ENCODE data around the gene MTA3. TPM values are rescaled to one million over a fixed set of nuclear protein-coding genes. Genes with fewer than 3 reads are reported as not detected.

MTA3 gene
- total RNA-seq, 1 donor from 2014 or later, result 37.0 TPM

GRCh38 chr2:42762823-42763804, 194.7 kb downstream of the MTA3 start:
- no peak for DNase-seq

DNA sequence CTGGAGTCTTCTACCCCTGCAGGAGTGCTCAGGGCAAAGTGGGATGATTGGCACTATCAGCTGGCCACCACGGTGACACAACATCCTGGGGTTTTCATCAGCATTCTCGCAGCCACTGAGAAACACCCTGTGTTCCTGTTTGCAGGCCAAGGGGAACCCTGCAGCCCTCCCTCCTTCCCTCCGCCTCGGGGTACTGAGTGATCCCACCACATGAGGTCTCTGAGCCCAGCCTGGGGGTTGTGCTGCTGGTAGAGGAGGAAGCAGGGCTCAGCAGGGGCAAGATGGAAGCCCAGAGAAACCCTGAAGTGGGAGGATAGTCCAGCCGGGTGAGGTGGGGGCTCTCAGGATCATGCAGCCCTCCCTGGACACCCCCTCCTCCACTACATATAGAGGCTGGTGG, 195.7 kb downstream of the MTA3 start, which contains the start of gene OXER1:
TSS of gene OXER1 (minus strand) at position 40 of the 400 bp plus-strand sequence. CDS start 73 bp downstream, outside the sequence.
- DNase-seq, result no peak

DNA sequence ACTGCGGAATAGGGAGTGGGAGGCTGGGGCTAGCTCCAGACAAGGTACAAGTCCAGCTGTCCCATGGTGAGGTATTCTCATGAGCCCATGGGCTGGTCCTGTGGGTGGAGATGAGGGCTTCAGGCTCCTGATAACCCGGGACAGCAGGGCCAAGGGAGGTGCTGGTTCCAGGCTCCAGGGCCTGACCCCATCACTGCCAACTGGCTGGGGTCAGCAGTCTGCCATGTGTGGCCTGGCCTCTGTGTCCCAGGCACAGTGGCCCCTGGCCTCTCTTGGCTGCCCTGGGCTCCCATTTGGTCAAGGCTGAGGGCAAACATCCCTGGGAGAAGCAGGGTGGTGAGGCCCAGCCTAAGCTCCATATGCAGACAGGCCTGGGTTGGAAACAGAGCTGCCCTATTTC, 196.5 kb downstream of the MTA3 start:
- no peak for DNase-seq

GRCh38 chr2:42765686-42766085, 197.3 kb downstream of the MTA3 start:
- DNase-seq, result no peak

GRCh38 chr2:42767080-42767898, 198.9 kb downstream of the MTA3 start:
- no peak for DNase-seq

GRCh38 chr2:42767899-42768705, 199.7 kb downstream of the MTA3 start:
- no peak for DNase-seq

GRCh38 chr2:42768706-42769256, 200.3 kb downstream of the MTA3 start:
- no peak for DNase-seq

DNA sequence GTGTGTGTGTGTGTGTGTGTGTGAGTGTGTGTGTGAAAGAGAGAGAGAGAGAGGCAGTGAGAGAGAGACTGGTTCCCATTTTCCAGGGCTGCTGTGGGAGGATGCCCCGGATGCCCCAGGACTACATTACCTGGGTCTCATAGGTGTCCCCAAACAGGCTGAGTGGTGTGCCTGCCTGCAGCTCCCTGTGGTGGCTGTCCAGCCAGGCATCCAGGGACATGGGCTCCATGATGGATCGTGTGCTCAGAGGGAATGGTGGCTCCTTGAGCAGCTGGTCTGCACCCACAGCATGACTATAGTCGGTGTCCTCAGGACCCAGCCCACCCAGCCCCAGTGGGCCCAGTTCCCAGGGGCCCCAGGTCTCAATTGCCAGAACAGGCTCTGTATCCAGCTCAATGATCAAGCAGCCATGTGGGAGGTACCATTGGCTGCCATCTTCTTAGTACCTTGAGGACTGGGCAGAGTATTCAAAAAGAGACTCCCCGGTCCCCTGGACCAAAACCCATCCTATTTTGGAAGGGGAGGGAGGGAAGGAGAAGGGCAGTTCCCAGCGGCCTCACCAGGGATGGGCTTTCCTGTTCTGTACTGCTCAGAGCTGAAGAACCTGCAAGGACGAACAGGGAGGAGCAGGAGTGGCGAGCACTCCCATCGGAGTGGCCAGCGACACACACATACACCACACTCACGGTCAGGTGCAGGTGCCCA, 201.3 kb downstream of the MTA3 start:
- no peak for DNase-seq

DNA sequence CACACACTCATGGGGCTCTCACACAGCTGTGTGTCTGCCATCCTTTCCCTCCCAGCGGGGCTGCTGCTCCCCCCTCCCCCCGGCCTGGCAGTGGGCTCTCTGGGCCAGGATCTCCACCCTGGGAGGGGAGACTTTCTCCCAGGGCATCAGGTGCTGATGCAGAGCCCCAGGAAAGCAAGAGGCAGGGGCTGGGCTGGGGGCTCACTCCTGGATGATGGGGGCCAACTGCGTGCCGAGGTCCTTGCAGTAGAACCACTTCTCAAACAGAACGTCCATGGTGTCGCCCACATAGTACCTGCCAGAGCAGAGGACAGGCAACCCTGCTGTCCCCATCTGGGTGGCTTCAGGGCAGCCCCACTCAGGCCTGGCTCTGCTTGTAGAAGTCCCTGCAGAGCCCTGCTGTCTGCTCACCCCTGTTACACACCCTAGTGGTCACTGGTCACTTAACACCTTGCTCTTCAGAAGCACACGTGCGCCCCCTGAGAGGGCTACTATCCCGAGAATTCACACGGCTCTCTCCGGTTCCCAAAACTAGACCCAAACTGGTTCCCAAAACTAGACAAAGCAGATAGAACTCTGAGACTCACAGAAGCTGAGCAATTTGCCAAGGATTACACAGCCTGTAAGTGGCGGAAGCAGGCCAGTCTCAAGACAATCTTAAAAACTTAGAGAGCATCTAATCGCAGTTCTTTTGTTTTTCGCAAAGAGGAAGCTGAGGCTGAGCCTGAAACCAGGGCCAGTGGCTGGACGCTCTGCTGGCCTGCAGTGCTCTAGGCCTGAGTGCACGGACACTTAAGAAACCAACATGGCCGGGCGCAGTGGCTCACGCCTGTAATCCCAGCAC, 202.1 kb downstream of the MTA3 start:
- no peak for DNase-seq

DNA sequence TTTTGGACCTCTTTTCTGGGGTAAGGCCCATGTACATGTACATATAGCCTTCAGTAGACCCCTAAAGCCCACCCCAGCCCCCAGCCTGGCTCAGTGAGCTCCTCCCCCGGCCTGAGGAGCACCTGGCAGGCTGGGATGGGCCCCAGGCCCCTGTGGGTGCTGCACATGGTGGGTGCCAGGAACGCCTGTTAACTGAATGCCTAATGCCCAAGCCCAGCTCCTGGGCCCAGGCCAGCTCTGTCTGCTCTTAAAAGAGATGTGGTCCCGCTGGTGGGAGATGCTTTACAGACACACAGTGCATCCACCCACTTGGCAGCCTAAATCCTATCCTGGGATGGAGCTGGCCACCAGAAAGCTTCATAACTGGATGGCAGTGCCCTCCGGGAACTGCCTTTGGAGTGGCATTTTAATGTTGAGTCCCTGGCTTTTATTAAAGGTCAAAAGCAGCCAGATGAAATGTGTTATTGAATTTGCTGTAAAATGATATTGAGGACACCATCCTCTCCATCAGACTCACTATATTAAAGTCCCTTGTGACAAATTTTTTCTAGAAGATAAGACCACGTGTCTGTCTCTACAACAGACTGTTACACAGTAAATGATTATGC, 203.2 kb downstream of the MTA3 start:
- DNase-seq, result no peak

DNA sequence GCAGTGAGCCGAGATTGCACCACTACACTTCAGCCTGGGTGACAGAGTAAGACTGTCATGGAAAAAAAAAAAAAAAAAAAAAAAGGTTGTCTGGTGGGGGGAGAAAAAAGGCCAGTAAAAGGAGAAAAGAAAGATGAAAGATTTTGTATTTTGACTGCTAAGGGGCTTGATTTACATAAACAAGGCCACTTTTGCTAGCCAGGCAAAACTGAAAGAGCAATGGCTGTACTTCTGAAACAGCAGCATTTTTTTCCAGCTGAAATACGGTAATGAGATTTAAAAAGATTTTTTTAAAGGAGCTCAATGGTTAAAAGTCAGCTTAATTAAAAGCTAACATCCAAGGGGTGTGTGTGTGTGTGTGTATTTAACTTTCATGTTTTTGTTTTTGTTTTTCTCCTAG, 206.8 kb downstream of the MTA3 start:
- no peak for DNase-seq

GRCh38 chr2:42775810-42776209, 207.4 kb downstream of the MTA3 start:
- DNase-seq, result no peak

- no peak for DNase-seq
Measured at GRCh38 chr2:42777883-42778805, 209.7 kb downstream of the MTA3 start.

DNA sequence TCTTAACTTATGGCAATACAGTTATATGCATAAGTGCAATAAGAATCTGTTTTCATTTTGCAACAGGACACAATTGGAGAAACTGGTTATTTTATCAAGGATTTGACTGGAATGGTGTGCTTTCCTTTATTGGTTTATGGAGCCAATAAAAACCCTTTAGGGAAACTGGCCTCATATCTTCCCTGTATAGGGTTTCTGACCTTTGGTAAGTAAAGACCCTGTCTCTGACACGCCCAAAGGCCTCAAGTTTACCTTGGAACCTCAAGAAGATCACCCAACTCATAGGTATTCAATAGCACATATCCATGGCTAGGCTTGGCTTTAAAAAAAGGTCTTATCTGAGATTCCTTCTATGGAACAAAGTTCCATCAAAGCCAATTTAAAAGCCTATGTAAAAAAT, 212.7 kb downstream of the MTA3 start:
- no peak for DNase-seq

- DNase-seq, result no peak
Measured at GRCh38 chr2:42783511-42783910, 215.1 kb downstream of the MTA3 start.

GRCh38 chr2:42784204-42784880, 215.9 kb downstream of the MTA3 start:
- no peak for DNase-seq

DNA sequence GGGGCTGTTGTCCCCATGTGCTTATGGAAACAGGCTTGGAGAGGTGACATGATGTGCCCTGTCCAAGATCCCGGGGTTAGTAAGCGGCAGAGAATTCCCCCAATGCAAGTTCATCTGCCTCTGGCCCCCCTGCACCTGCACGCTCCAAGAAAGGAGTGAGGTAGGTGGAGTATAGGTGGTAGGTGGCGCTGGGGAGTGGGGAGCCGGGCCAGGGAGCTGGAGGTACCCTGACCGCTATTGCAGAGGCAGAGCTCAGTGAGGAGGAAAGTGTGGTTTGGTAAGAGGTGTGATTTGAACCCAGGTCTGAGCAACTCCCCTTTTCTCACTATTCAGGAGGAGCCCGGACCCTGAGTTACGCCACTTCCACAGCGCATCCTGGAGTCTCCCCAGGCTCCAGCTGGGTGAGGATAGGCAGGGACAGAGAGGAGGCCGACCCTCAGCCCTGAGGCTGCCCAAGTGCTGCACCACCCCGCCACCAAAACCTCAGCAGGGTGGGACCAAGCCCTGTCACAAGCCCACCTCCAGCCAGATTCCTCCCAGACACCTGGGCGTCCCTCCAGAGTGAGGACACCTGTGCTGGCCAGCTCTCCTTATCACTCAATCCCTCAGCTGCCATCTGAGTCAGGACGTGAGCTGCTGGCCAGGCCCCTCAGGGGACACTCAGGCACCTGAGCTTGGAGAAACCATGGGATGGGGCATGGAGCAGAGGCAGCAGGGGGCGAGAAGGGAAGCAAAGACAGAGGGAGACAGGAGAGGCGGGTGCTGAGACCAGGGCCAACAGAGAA, 218.3 kb downstream of the MTA3 start:
- no peak for DNase-seq

Data from occipital lobe (tissue), 2 donors.